D721Med (cell line): Measurements from ENCODE around the gene STIM1.

Source experiments
- DNase-seq: peaks from one replicate; pipeline ENCODE4 v3.0.0; 2011; ENCODE audit warnings: low spot score; ENCODE audit not compliant: insufficient read length
- FAIRE-seq: peaks from 2 replicates; lab custom pipeline; 2011; peaks lifted over from hg19 to GRCh38; lab: Jason Lieb, UNC
- TF ChIP-seq, protein P1 (sequence below): IDR thresholded peaks from 2 replicates; pipeline ENCODE4 v1.5.1; 2012; ENCODE audit warnings: mild to moderate bottlenecking, control low read depth; ENCODE audit not compliant: insufficient read depth; ENCODE audit errors: missing control alignments

The STIM1 gene

DNA sequence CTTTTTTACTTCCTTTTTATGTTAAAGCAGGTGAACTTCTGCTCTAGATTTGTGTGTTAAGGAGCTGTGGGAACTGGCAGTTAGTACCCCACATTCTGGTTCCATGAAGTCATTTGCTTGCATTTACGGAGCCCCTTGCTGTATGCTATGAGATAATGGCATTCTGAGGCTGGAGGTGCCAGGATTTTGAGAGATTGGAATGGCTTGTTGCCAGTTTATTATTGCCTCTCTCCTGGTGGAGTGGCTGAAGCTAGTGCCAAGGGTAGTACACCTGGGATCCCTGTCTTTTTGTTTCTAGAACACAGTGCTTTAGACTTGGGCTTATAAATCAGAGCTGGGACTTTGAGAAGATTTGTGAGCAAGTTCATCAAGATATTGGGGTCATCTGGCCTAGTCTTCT, 73.8 kb downstream of the STIM1 start:
- TF ChIP-seq, protein P1, sequence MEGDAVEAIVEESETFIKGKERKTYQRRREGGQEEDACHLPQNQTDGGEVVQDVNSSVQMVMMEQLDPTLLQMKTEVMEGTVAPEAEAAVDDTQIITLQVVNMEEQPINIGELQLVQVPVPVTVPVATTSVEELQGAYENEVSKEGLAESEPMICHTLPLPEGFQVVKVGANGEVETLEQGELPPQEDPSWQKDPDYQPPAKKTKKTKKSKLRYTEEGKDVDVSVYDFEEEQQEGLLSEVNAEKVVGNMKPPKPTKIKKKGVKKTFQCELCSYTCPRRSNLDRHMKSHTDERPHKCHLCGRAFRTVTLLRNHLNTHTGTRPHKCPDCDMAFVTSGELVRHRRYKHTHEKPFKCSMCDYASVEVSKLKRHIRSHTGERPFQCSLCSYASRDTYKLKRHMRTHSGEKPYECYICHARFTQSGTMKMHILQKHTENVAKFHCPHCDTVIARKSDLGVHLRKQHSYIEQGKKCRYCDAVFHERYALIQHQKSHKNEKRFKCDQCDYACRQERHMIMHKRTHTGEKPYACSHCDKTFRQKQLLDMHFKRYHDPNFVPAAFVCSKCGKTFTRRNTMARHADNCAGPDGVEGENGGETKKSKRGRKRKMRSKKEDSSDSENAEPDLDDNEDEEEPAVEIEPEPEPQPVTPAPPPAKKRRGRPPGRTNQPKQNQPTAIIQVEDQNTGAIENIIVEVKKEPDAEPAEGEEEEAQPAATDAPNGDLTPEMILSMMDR = no peak
- no peak for DNase-seq
- no peak for FAIRE-seq

DNA sequence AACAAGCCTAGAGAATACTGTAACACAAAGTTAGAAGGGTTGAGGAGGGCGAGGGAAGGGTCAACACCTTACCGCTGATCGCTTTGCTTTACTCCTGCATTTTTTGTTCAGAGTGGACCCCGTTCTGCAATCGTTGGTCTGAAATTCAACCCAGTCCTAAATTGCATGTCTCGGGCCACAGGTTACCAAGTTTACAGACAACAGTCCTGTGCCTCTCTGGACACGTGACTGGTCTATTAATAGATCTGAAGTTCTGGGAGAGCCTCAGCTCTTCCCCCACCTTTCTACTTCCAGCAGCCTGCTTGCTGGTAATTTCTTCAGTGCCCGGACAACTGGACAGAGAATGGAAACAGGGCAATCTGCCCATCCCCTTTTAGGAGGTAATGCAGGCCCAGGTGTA, 74.2 kb downstream of the STIM1 start:
- DNase-seq = no peak
- TF ChIP-seq, protein P1 = no peak
- no peak for FAIRE-seq

DNA sequence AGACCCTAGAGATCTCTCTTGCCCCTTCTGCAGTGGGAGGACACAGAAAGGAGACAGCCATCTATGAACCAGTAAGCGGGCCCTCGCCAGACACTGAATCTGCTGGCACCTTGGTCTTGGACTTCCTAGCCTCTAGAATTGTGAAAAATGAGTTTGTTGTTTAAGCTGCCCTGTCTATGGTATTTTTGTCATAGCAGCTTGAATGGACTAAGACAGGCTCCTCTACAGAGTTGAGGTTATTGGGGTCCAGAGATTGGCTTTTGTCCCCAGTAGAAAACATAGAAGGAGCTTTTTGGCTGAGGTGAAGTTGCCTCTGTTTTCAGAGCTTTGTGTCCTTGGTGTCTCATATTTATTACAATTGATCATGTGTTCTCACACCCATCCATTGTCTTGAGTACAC, 77.2 kb downstream of the STIM1 start:
- DNase-seq = no peak
- TF ChIP-seq, protein P1 = no peak
- no peak for FAIRE-seq

DNA sequence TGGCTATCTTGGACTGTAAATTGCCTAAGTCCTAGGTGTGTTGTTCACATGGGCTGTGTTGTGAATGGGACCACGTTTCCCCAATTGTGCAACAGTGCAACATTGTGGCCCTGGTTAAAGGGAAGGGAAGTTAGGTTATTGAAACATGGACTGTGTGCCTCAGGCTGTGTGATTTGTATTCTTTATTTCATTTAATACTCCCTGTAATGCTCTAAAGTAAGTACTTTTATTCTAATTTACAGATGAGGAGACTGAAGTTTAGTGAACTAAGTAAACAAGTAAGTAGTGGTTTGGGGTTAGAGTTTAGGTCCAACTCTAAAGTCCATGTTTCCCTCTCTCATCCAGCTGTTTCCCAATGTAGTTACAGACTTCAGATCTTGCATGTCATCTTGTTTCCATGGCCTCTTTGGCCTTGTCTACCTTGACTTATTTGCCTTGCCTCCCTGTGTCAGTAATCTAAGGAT, 77.7 kb downstream of the STIM1 start:
- FAIRE-seq (no peak), DNase-seq (no peak)
- TF ChIP-seq, protein P1 = no peak

DNA sequence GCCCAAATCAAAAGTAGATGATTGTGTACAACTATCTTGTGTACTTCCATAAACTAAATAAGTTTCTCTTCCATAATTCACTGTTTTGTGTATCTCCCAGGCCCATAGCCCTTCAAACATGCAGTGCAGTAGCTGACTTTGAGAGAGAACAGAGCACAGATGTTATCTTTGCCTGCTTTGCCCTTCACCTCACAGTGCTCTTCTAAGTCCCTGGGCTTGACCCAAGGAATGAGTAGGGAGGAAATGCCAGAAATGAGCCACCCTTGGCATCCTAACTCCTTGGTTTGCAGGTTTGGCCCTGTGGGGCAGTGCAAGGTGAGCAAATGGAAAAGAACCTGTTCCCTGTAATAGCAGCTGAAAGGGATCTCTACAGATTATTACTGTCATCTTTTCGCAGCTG, 79.2 kb downstream of the STIM1 start:
- FAIRE-seq = no peak
- no peak for DNase-seq
- TF ChIP-seq, protein P1 = no peak

DNA sequence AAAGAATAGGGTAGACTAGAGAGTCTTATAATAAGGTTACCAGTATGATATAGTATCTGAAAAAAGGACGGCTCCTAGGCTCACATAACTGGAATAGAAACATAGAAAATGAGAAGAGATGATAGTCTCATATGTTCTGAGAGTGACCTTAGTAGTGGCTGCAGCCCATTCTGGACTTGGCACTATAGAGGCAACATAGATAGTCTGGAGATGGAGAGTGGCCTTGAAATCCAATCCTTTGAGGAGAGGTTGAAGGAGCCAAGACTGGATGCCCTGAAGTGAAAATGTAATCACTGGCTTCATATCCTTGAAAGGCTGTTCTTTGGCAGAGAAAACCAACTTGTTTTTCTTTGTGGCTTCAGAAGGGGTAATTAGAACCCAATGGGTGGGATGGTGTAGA, 81.1 kb downstream of the STIM1 start:
- FAIRE-seq (no peak), DNase-seq (no peak)
- TF ChIP-seq, protein P1 = no peak

DNA sequence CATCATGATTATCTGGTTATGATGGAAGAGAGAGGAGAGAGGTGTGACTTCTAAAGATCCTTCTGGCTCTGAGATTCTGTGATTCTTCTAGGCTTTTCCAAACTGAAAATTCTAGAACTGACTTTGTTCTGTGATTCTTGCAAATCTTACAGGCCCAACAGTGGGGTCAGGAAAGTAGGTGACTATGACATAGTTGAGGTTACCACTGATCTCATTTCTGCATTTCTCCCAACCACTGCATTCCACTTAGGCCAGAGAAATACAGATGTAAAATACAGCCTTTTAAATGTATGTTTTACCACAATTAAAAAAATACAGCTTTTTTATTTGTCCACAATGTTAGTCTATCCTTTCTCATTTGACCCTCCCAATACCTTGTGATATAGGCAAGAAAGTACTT, 83.7 kb downstream of the STIM1 start:
- DNase-seq (no peak), FAIRE-seq (no peak)
- TF ChIP-seq, protein P1 = no peak
